ENCODE data around the gene STIL. TPM values are rescaled to one million over a fixed set of nuclear protein-coding genes. Genes with fewer than 3 reads are reported as not detected.

STIL gene
- total RNA-seq, 4 donors from 2014 or later, result 1.6 to 2.4 (median 1.9) TPM

- no peak for TF ChIP-seq CTCF (IDR thresholded peaks at IDR 0.05; ENCODE audit: low read depth)
Measured at GRCh38 chr1:47205918-47206317, 108.0 kb downstream of the STIL start.

GRCh38 chr1:47201179-47201578 lies 112.8 kb downstream of the STIL start:
- no peak for TF ChIP-seq CTCF (IDR thresholded peaks at IDR 0.05; ENCODE audit: low read depth)

Other genes starting within 250 kb of the STIL start
- gene CYP4Z1, start 246.9 kb downstream of the STIL start, total RNA-seq, result 10 to 100 TPM in 1 of 4 donors, 1 to 10 TPM in 3; 3.6 to 13.0 (median 6.7) TPM
- gene CYP4A22, start 176.7 kb downstream of the STIL start, total RNA-seq, result 1 to 10 TPM in 3 of 4 donors, under 1 TPM in 1; 0.82 to 1.7 (median 1.1) TPM
- 10 to 100 TPM in 1 of 4 donors, 1 to 10 TPM in 1, under 1 TPM in 1, not detected in 1; 0.85 to 11.3 (median 3.8) TPM for gene PDZK1IP1, start 124.1 kb downstream of the STIL start, total RNA-seq
- gene TAL1, start 81.9 kb downstream of the STIL start, total RNA-seq, result 10 to 100 TPM in 1 of 4 donors, 1 to 10 TPM in 3; 3.4 to 20.5 (median 4.6) TPM
- gene CMPK1, start 19.6 kb upstream of the STIL start, total RNA-seq, result 100 to 1,000 TPM; 143 to 290 (median 199) TPM
- not detected for gene FOXE3, start 102.1 kb upstream of the STIL start, total RNA-seq
- gene FOXD2, start 123.9 kb upstream of the STIL start, total RNA-seq, result under 1 TPM in 3 of 4 donors, not detected in 1; under 0.01 to 0.38 (median 0.17) TPM